ENCODE data around the gene DOK4.

GRCh38 chr16:57497121-57497520, 10.8 kb upstream of the DOK4 start:
- TF ChIP-seq CTCF (conservative IDR thresholded peaks at IDR 0.05; ENCODE audit: low read depth, low read length) (no peak), EZH2phosphoT487 (IDR thresholded peaks at IDR 0.05; ENCODE audit: borderline replicate concordance, low read length) (no peak), EZH2 (IDR thresholded peaks at IDR 0.05; ENCODE audit: low read length, unreplicated experiment) (no peak)
